ENCODE measurements around the gene FRAT2.

The FRAT2 gene

GRCh38 chr10:97323501-97323900 lies 11.0 kb downstream of the FRAT2 start:
- DNase-seq = no peak

- DNase-seq = no peak
Measured at GRCh38 chr10:97321804-97322190, 12.7 kb downstream of the FRAT2 start.

GRCh38 chr10:97321032-97321803 lies 13.3 kb downstream of the FRAT2 start:
- no peak for DNase-seq

- DNase-seq = peak; percentile 20
Measured at GRCh38 chr10:97320480-97321031, 14.0 kb downstream of the FRAT2 start.

- DNase-seq = peak; percentile 64
Measured at GRCh38 chr10:97319671-97320479, 14.7 kb downstream of the FRAT2 start.

GRCh38 chr10:97318772-97319651 lies 15.5 kb downstream of the FRAT2 start, which contains the start of gene FRAT1:
TSS of gene FRAT1 (plus strand) at chr10:97319271. CDS start at chr10:97319454, 183 bp downstream.
- peak; percentile 90 for DNase-seq

GRCh38 chr10:97314671-97315070 lies 19.9 kb downstream of the FRAT2 start:
- no peak for DNase-seq

GRCh38 chr10:97312897-97313296 lies 21.6 kb downstream of the FRAT2 start:
- no peak for DNase-seq

- DNase-seq = no peak
Measured at GRCh38 chr10:97311111-97311626, 23.4 kb downstream of the FRAT2 start.

- no peak for DNase-seq
Measured at GRCh38 chr10:97307866-97308780, 26.4 kb downstream of the FRAT2 start.

GRCh38 chr10:97307441-97307840 lies 27.1 kb downstream of the FRAT2 start:
- DNase-seq = no peak

GRCh38 chr10:97302088-97302791 lies 32.3 kb downstream of the FRAT2 start:
- DNase-seq = no peak

GRCh38 chr10:97300980-97301379 lies 33.5 kb downstream of the FRAT2 start:
- no peak for DNase-seq

- no peak for DNase-seq
Measured at GRCh38 chr10:97298223-97298571, 36.3 kb downstream of the FRAT2 start.

- DNase-seq = no peak
Measured at GRCh38 chr10:97297556-97298222, 36.8 kb downstream of the FRAT2 start.

GRCh38 chr10:97292862-97293198 lies 41.7 kb downstream of the FRAT2 start:
- no peak for DNase-seq

- peak; percentile 93 for DNase-seq
Measured at GRCh38 chr10:97292097-97292861, 42.2 kb downstream of the FRAT2 start, which contains the start of gene ARHGAP19. TSS of gene ARHGAP19 (minus strand) at chr10:97292637. CDS start at chr10:97292627, 10 bp downstream.

GRCh38 chr10:97291357-97292096 lies 43.0 kb downstream of the FRAT2 start:
- no peak for DNase-seq

Measured in activated gamma-delta T cell treated with Interleukin-2 at 50 U/mL for 16 hours (primary cell).